Memory B cell (primary cell): ENCODE measurements around the gene ZG16B.

ENCODE experiments used
- ATAC-seq: fragments of 150-1000 bp; cut with Tn5 transposase; 2 replicates; pipeline ENCODE4 v1.10.0; 2021; ENCODE audit warnings: low read depth, mild to moderate bottlenecking, moderate library complexity
- DNase-seq, 2 donors: peaks; one replicate each; pipeline ENCODE4 v3.0.0; 2022; ENCODE audit warnings: low spot score in 2 of 2
- H3K27ac Mint-ChIP-seq: one replicate; pipeline ENCODE4 v1.8.0; 2022; ENCODE audit warnings: mild to moderate bottlenecking, moderate library complexity, mixed read lengths
- H3K27me3 Mint-ChIP-seq: one replicate; pipeline ENCODE4 v1.8.0; 2022; ENCODE audit warnings: mixed read lengths
- H3K36me3 Mint-ChIP-seq: one replicate; pipeline ENCODE4 v1.8.0; 2022; ENCODE audit warnings: mild to moderate bottlenecking, mixed read lengths
- H3K4me1 Mint-ChIP-seq: one replicate; pipeline ENCODE4 v1.8.0; 2022; ENCODE audit warnings: mixed read lengths
- H3K4me3 Mint-ChIP-seq: one replicate; pipeline ENCODE4 v1.8.0; 2022; ENCODE audit warnings: mild to moderate bottlenecking, moderate library complexity, mixed read lengths
- H3K9me3 Mint-ChIP-seq: one replicate; pipeline ENCODE4 v1.8.0; 2022; ENCODE audit warnings: mixed read lengths

ZG16B gene

DNA sequence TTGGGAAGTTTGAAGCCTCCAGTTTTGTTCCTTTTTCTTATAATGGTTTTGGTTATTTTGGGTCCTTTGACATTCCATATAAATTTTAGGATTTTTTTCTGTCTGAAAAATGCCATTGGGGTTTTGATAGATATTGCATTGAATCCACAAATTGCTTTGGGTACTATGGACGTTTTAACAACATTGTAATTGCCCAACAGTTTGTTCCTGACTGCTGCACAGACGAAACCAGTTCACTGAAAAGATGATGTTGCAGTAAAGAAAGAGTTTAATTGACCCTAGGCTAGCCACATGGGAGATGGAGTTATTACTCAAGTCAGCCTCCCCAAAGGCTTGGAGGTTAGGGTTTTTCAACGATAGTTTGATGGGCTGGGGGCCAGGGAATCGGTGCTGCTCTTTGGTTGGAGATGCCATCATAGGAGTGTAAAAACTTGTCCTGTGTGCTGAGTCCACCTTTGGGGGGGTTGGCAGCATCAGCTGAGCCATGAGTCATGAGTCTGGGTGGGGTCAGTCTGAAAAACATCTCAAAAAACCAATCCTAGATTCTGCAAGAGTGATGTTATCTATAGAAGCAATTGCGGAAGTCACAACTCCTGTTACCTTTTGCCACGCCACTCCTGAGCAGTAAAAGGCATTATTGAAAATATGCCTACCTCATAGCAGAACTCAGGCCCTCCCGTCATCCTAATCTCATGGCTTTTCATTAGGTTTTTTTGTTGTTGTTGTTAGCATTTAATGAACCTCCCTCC is 34.5 kb upstream of the ZG16B start:
- DNase-seq (no peak), ATAC-seq (no peak)
- no peaks in the 10 kb centered on the region for H3K36me3 Mint-ChIP-seq
- no peaks in the 10 kb centered on the region for H3K9me3 Mint-ChIP-seq
- H3K27me3 Mint-ChIP-seq: peaks cover 20% of the 10 kb centered on the region
- no peaks in the 10 kb centered on the region for H3K4me1 Mint-ChIP-seq
- H3K4me3 Mint-ChIP-seq: no peak overlapping the region
- no peak overlapping the region for H3K27ac Mint-ChIP-seq

DNA sequence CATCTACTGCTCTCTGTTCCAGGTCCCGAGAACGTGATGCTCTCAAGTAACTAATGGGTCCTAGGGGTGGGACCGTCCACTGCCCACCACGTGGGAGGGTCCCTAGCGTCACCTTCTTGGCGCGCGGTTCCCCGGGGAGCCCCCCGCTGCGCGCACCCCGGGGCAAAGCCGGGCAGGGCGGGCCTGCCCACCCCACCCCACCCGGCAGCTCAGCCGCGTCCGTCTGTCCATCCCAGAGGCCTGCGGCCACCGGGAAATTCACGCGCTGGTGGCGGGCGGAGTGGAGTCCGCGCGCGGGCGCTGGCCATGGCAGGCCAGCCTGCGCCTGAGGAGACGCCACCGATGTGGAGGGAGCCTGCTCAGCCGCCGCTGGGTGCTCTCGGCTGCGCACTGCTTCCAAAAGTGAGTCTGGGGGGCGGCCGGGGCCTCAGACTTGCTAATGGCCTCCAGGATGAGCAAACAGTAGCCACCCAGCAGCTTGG is 31.3 kb upstream of the ZG16B start:
- Mint-ChIP-seq H3K27me3 (peaks cover 11% of the 10 kb centered on the region), H3K9me3 (peaks cover 5% of the 10 kb centered on the region)

DNA sequence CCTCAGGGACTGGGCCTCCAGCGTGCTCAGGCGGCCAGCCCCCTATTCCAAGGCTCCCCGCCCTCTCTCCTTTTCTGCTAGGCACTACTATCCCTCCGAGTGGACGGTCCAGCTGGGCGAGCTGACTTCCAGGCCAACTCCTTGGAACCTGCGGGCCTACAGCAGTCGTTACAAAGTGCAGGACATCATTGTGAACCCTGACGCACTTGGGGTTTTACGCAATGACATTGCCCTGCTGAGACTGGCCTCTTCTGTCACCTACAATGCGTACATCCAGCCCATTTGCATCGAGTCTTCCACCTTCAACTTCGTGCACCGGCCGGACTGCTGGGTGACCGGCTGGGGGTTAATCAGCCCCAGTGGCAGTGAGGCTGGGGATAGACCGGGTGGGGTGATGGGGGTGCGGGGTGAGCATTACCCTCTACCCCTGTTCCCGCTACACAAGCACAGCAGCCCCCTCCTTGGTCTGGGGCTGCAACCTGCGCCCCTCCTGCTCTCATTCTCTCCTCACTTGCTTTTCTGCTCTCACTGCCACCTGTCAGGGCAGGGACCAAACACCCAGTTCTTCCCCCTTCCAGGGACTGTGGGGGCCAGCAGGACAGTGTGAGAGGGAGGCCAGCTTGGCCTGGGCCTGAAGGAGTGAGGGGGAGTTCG is 30.8 kb upstream of the ZG16B start:
- Mint-ChIP-seq H3K9me3 (peaks cover 8% of the 10 kb centered on the region), H3K4me3 (no peak overlapping the region), H3K36me3 (no peaks in the 10 kb centered on the region), H3K4me1 (no peaks in the 10 kb centered on the region), H3K27ac (no peak overlapping the region), H3K27me3 (peaks cover 13% of the 10 kb centered on the region)
- DNase-seq: no peak
- ATAC-seq: no peak

More for the DNA sequence above, 31.3 kb upstream of the ZG16B start:
- ATAC-seq (no peak), DNase-seq (no peak)
- Mint-ChIP-seq H3K4me1 (no peaks in the 10 kb centered on the region), H3K4me3 (no peak overlapping the region), H3K36me3 (no peaks in the 10 kb centered on the region), H3K27ac (no peak overlapping the region)

DNA sequence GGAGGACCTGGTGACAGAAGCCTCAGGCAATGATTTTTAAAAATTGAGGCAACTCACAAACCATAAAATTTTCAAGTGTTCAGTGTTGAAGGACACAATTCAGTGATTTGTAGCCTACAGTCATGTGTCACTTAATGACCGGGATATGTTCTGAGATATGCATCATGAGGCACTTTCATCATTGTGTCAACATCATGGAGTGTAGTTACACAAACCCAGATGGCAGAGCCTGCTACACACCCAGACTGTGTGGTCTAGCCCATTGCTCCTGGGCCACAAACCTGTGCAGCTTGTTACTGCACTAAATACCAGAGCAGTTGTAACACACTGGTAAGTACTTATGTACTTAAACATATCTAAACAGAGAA is 30.3 kb upstream of the ZG16B start:
- ATAC-seq: no peak
- Mint-ChIP-seq H3K9me3 (peaks cover 11% of the 10 kb centered on the region), H3K27ac (no peak overlapping the region), H3K27me3 (peaks cover 10% of the 10 kb centered on the region), H3K36me3 (no peaks in the 10 kb centered on the region), H3K4me3 (no peak overlapping the region), H3K4me1 (no peaks in the 10 kb centered on the region)
- DNase-seq: no peak

DNA sequence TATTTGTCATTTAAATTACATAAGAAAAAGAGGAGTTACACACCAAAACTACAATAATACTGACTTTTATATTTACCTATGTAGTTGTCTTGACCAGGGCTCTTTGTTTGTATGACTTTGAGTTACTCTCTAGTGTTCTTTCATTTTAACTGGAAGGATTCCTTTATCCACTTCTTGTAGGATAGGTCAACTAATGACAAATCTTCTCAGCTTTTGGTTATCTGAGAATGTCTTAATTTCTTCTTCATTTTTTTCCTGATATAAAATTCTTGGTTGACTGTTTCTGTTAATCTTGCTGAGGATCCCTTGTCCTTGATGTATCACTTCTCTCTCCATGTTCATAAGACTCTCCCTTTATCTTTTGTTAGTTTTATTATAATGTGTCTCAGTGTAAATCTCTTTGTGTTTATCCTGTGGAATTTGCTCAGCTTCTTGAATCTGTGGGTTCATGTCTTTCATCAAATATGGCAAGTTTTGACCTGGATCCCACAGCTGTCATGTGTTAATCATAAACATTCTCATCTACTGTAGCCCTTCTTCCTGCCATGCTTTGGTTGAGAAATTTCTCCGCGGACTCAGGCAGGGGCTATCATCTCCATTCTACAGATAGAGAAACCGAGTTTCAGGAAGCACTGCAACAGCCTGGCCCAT is 26.4 kb upstream of the ZG16B start:
- H3K36me3 Mint-ChIP-seq: peaks cover 2% of the 10 kb centered on the region
- DNase-seq (no peak), ATAC-seq (no peak)
- H3K27me3 Mint-ChIP-seq: peaks cover 26% of the 10 kb centered on the region
- peaks cover 11% of the 10 kb centered on the region for H3K9me3 Mint-ChIP-seq
- no peaks in the 10 kb centered on the region for H3K4me1 Mint-ChIP-seq
- H3K27ac Mint-ChIP-seq: no peak overlapping the region
- no peak overlapping the region for H3K4me3 Mint-ChIP-seq

DNA sequence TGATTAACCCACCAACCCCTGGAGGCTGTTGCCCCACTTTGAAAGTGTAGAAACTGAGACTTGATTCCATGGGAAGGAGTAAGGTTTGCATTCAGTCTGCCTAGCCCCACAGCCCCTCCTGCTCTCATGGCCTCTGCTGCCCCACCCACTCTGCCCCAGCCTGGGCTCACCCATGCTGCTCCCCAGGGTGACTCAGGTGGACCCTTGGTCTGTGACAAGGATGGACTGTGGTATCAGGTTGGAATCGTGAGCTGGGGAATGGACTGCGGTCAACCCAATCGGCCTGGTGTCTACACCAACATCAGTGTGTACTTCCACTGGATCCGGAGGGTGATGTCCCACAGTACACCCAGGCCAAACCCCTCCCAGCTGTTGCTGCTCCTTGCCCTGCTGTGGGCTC is 25.4 kb upstream of the ZG16B start:
- Mint-ChIP-seq H3K4me3 (no peak overlapping the region), H3K36me3 (peaks cover 2% of the 10 kb centered on the region), H3K27me3 (peaks cover 28% of the 10 kb centered on the region), H3K4me1 (no peaks in the 10 kb centered on the region), H3K27ac (no peak overlapping the region), H3K9me3 (peaks cover 15% of the 10 kb centered on the region)
- ATAC-seq (no peak), DNase-seq (no peak)

DNA sequence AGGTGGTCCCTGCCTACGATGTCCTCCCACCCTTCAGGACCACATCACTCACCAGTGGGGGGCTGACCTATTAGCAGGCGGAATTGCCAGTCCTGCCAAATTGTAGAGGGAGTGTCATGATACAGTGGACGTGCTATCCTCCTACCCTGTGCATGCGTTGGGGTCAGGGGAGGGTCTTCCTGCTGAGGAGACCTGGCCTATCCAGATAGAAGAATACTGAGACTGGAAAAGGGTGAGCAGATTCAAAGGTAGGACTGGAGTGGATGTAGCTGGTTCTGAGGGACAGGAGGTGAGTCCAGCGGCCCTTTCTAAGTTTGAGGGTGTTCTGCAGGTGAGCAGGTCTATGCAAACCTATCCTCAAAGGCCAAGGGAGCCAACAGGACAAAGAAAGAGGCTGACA is 23.8 kb upstream of the ZG16B start:
- Mint-ChIP-seq H3K4me1 (no peaks in the 10 kb centered on the region), H3K27me3 (peaks cover 31% of the 10 kb centered on the region), H3K27ac (no peak overlapping the region), H3K9me3 (peaks cover 15% of the 10 kb centered on the region), H3K36me3 (peaks cover 2% of the 10 kb centered on the region), H3K4me3 (no peak overlapping the region)
- ATAC-seq: no peak
- DNase-seq: no peak

DNA sequence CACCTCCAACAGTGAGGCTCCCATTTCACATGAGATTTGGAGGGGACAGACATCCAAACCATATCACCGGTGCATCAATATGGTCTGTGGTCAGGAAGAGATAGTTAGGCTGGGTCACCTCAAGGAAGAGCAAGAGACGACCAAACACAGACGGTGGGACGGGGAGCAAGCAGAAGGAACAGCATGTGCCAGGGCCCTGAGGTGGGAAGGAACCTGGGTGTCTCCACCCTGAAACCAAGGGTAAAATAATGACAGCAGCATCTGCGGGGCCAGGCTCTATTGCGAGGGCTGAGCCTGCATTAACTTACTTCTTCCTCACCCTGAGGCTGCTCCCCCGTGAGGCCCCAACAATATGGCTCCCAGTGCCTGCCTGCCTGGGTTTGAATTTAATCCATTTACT is 21.9 kb upstream of the ZG16B start:
- ATAC-seq: no peak
- Mint-ChIP-seq H3K4me3 (no peak overlapping the region), H3K9me3 (peaks cover 13% of the 10 kb centered on the region), H3K27me3 (peaks cover 33% of the 10 kb centered on the region), H3K4me1 (no peaks in the 10 kb centered on the region), H3K27ac (no peak overlapping the region), H3K36me3 (peaks cover 2% of the 10 kb centered on the region)
- no peak for DNase-seq

DNA sequence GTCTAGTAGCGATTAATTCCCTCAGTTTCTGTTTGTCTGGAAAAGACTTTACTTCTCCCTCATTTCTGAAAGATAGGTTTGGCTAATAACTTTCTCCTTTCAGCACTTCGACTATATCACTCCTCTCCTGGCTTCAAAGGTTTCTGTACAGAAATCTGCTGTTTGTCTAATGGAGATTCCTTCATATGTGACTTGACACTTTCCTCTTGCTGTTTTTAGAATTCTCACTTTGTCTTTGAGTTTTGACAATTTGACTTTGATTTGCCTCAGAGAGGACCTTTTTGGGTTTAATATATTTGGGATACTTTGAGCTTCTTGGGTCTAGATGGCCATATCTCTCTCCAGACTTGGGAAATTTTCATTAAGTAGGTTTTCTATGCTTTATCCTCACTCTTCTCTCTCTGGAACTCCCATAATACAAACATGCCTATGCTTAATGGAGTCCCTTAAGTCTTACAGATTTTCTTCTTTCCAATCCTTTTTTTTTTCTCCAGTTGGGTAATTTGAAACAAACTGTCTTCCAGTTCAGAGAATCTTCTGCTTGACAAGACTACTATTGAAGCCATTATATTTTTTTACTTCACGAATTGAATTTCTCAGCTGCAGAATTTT is 20.8 kb upstream of the ZG16B start:
- Mint-ChIP-seq H3K27ac (no peak overlapping the region), H3K27me3 (peaks cover 33% of the 10 kb centered on the region), H3K4me3 (no peak overlapping the region), H3K36me3 (peaks cover 2% of the 10 kb centered on the region), H3K9me3 (peaks cover 7% of the 10 kb centered on the region), H3K4me1 (no peaks in the 10 kb centered on the region)
- DNase-seq (no peak), ATAC-seq (no peak)

DNA sequence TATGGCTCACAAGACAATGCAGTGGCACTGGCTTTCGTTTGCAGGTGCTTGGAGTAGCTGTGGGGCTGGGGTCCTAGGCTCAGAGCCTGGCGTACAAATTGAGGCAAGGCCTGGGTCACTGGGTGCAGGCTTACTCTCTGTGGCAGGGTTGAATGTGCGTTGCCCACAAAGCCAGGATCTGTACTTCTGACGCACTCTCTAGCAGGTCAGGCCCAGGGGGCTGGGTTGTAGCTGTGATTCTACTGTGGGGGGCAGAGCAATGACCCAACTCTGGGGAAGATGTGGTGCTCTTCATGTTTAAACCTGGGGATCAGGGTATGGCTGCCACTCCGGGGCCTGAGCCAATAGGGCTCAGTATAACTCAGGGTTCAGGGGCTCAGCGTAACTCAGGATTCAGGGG is 19.5 kb upstream of the ZG16B start:
- Mint-ChIP-seq H3K4me3 (no peak overlapping the region), H3K9me3 (peaks cover 3% of the 10 kb centered on the region), H3K4me1 (no peaks in the 10 kb centered on the region), H3K36me3 (no peaks in the 10 kb centered on the region), H3K27me3 (peaks cover 30% of the 10 kb centered on the region), H3K27ac (no peak overlapping the region)
- DNase-seq (no peak), ATAC-seq (no peak)

DNA sequence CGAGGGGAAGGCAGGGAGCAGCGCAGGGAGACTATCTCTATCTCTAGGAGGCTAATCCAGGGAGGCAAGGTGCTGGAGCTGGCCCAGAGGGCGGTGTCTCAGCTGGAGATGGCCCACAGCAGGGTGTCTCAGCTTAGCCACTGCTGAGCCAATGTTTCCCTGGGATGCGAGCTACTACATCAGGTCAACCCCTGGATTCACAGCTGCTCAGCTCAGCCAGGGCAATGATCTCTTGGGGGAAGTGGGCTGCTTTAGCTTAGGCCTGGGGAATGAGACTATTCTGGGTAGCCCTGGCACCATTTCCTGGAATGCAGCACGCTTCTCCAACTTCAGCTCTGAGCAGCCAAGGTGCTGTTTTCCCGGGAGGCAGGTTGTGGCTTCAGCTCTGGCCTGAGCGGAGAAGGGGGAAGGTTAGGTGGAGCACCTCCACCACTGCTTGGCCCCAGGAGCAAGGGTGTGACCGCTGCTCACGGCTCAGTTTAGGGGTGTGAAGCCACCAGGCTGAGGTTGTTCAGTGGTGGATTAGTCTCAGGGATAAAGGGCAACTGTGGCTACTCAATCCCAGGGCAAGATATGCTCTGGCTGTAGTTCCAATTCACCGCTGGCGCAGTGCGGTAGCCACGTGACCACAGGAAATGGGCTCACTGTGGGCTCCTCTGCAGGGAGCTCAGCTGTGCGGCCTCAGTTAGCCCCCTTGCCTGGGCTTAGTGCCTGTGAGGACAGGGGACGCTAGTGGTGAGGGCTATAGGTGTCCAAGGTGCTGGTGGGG is 18.2 kb upstream of the ZG16B start:
- ATAC-seq (no peak), DNase-seq (no peak)
- peaks cover 3% of the 10 kb centered on the region for H3K9me3 Mint-ChIP-seq
- no peak overlapping the region for H3K4me3 Mint-ChIP-seq
- peaks cover 25% of the 10 kb centered on the region for H3K27me3 Mint-ChIP-seq
- no peaks in the 10 kb centered on the region for H3K36me3 Mint-ChIP-seq
- H3K4me1 Mint-ChIP-seq: no peaks in the 10 kb centered on the region
- no peak overlapping the region for H3K27ac Mint-ChIP-seq

DNA sequence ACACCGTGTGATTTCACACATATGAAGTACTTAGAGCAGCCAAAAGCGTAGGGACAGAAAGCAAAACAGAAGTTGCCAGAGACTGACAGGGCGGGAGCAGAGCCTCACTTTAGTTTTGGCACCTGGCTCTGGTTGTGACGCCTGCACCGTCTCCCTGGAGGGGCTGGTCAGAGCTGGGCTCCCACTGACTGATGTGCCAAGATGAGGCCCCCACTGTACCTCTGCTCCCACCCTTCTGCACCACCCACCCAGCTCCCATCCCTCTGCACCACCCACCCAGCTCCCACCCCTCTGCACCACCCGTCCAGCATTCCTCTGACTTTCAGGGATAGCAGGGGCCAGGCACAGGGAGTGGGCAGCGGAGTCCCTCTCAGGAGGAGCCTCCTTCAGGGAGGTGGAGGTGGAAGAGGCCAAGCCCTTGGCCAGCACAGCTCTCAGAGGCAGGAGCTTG is 16.3 kb upstream of the ZG16B start:
- ATAC-seq (no peak), DNase-seq (no peak)
- Mint-ChIP-seq H3K9me3 (peaks cover 3% of the 10 kb centered on the region), H3K36me3 (no peaks in the 10 kb centered on the region), H3K4me3 (no peak overlapping the region), H3K27me3 (peaks cover 17% of the 10 kb centered on the region), H3K27ac (no peak overlapping the region), H3K4me1 (no peaks in the 10 kb centered on the region)

DNA sequence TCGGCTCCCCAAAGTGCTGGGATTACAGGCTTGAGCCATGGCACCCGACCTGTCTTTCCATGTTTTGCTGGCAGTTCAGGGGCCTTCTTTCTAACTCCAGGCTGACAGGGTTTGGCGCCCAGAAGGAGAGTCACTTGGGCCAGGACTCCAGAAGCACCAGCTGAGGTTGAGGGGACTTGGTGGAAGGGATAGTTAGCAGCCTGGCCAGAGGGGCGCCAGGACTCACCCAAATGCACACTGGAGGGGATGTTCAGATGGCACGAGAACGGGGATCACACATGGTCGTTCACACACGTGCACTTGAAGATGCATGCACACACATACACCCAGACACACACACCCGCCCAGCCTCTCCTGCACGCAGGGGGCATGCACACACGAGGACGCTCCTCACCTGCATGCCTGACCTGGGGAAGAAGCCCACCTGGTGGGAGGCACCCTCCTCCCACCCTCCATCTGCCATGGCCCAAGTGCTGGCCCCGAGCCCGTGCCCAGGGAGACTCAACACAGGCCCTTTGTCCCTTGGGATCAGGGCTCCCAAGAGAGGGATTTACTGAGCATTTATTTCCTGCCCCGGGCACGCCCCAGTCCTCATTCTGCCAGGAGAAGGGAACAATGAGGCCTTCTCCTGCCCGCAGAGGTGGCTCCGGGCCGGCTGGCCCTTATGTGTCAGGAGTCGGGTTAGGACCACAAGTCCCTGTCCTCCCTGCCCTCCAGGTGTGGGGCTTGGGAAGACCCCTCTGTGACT is 15.4 kb upstream of the ZG16B start:
- no peaks in the 10 kb centered on the region for H3K36me3 Mint-ChIP-seq
- H3K4me3 Mint-ChIP-seq: no peak overlapping the region
- no peak overlapping the region for H3K27ac Mint-ChIP-seq
- no peak for DNase-seq
- no peaks in the 10 kb centered on the region for H3K9me3 Mint-ChIP-seq
- no peaks in the 10 kb centered on the region for H3K4me1 Mint-ChIP-seq
- peaks cover 16% of the 10 kb centered on the region for H3K27me3 Mint-ChIP-seq
- ATAC-seq: no peak
